Measurements from ENCODE around the gene MIB1.

The MIB1 gene

GRCh38 chr18:21760321-21760720, 19.7 kb downstream of the MIB1 start:
- no peak for TF ChIP-seq CTCF (IDR thresholded peaks at IDR 0.05; ENCODE audit: low read depth, low read length, missing control alignments)
- no peak for DNase-seq (ENCODE audit: low read depth)
- no peak overlapping the region for H3K4me3 ChIP-seq (ENCODE audit: low read depth, low read length)

- H3K4me3 ChIP-seq (ENCODE audit: low read depth, low read length) = peak overlapping the region; percentile 11; the same call in 1 of the 2 replicates
- TF ChIP-seq CTCF (IDR thresholded peaks at IDR 0.05; ENCODE audit: low read depth, low read length, missing control alignments) = no peak
- no peak for DNase-seq (ENCODE audit: low read depth)
Observed at GRCh38 chr18:21761471-21762115, 21.0 kb downstream of the MIB1 start.

GRCh38 chr18:21762181-21762772, 21.7 kb downstream of the MIB1 start:
- no peak for DNase-seq (ENCODE audit: low read depth)
- no peak overlapping the region for H3K4me3 ChIP-seq (ENCODE audit: low read depth, low read length)
- no peak for TF ChIP-seq CTCF (IDR thresholded peaks at IDR 0.05; ENCODE audit: low read depth, low read length, missing control alignments)

GRCh38 chr18:21763846-21764646, 23.5 kb downstream of the MIB1 start:
- no peak overlapping the region for H3K4me3 ChIP-seq (ENCODE audit: low read depth, low read length)
- TF ChIP-seq CTCF (IDR thresholded peaks at IDR 0.05; ENCODE audit: low read depth, low read length, missing control alignments) = no peak
- no peak for DNase-seq (ENCODE audit: low read depth)

- no peak for TF ChIP-seq CTCF (IDR thresholded peaks at IDR 0.05; ENCODE audit: low read depth, low read length, missing control alignments)
- H3K4me3 ChIP-seq (ENCODE audit: low read depth, low read length) = no peak overlapping the region
- no peak for DNase-seq (ENCODE audit: low read depth)
Observed at GRCh38 chr18:21769206-21769605, 28.6 kb downstream of the MIB1 start.

- DNase-seq (ENCODE audit: low read depth) = no peak
- TF ChIP-seq CTCF (IDR thresholded peaks at IDR 0.05; ENCODE audit: low read depth, low read length, missing control alignments) = no peak
- no peak overlapping the region for H3K4me3 ChIP-seq (ENCODE audit: low read depth, low read length)
Observed at GRCh38 chr18:21774722-21775121, 34.1 kb downstream of the MIB1 start.
